ENCODE results near the gene SULT1A2.
"Not testable (repeated sequence)": the region's sequence is repeated elsewhere in the genome, so short reads cannot be mapped to it uniquely, and the experiment has no call there.

The SULT1A2 gene

DNA sequence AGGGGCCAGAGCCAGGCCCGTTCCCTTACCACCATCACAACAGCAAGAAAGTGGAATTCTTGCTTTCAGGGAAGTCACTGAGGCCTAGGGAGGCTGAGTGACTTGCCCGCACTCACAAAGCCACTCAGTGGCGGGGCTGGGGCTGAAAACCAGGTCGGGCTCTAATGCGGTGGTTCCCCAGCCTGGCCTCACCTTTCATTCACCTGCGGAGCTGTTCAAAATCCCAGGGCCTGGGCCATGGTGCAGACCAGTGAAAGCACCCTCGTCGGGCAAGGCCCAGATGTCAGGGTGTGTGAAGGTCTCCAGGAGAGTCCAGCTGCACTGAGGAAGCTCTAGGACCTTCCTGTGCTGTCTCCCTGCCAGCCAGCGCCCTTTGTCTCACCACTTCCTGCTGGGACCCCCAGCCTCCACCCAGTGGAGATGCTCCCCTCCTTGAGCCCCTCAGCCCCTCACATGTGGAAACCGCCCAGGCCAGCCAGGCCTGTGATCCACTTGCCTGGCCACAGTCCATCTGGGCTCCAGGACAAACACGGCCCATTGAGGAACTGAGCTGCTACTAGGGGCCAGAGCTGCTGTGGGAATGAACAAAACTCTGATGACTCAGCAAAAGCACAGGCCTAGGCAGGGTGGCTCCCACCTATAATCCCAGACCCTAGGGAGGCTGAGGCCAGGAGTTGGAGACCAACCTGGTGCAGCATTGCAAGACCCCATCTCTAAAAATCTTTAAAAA lies 12.2 kb upstream of the SULT1A2 start:
- DNase-seq: not testable (repeated sequence)

- DNase-seq: not testable (repeated sequence)
Measured at GRCh38 chr16:28608496-28608808, 11.6 kb upstream of the SULT1A2 start.

DNA sequence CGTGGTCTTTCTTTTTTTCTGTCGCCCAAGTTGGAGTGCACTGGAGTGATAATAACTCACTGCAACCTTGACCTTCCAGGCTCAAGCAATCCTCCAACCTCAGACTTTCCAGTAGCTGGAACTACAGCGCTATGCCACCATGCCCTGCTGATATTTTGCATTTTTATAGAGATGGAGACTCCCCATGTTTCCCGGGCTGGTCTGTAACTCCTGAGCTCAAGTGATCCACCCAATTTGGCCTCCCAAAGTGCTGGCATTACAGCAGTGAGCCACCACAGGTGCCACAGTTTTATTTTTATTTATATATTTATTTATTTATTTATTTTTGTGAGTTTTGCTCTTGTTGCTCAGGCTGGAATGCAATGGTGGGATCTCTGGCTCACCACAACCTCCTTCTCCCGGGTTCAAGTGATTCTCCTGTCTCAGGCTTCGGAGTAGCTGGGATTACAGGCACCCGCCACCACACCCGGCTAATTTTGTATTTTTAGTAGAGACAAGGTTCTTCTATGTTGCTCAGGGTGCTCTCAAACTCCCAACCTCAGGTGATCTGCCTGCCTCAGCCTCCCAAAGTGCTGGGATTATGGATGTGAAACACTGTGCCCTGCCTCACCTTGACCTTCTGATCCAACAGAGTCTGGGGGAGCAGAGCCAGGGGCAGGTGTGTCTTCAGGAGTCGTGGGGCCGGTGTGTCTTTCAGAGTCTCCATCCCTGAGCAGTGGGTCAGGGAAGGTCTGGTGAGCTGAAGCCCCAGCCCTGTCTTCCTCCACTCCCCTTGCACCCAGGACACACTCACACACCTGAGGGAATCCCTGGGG lies 11.0 kb upstream of the SULT1A2 start:
- DNase-seq: not testable (repeated sequence)

DNA sequence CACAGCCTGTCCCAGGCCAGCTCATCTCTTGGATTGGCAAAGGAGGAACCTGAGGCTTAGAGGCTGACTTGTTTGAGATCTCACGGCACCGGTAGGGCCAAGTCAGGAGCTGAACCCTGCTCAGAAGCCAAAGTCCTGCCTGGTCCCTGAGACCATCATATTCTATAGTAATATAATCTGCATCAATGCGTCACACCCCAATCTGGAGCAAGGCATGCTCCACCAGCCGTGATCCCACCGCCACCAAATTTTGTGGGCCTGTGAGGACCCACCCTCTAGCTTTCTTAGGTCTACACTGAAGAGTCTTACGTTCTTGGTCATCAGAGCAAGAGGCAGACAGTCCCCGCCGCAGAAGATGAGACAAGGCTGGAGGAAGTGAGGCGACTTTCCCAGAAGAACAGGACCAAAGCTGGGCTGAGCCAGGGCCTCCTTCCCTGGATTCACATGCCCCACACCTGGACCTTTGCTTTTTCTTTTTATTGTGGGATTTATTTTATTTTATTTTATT lies 10.3 kb upstream of the SULT1A2 start:
- no peak for DNase-seq

- no peak for DNase-seq
Measured at GRCh38 chr16:28606291-28607115, 9.7 kb upstream of the SULT1A2 start.

DNA sequence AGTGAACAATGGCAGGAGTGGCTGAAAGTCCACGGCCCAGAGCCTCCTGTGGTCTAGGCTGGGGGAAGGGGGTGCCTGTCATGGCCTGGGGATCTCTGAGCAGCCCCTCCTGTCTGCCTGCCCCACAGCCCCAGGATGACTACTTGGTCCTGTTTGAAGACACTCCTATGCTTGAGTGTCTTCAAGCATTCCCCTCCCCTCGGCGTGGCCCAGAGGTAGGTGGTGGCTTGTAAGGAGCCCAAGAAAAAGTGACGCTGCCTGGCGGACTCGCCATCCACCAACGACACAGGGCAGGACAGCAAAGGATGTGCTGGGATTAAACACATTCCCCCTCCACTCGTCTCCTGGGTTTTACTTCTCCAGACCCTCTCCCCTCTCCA lies 7.3 kb upstream of the SULT1A2 start:
- DNase-seq: no peak

GRCh38 chr16:28603381-28604185 lies 6.7 kb upstream of the SULT1A2 start:
- DNase-seq: no peak

- no peak for DNase-seq
Measured at GRCh38 chr16:28602529-28602928, 5.7 kb upstream of the SULT1A2 start.

- not testable (repeated sequence) for DNase-seq
Measured at GRCh38 chr16:28602062-28602461, 5.2 kb upstream of the SULT1A2 start.

GRCh38 chr16:28601589-28601988 lies 4.7 kb upstream of the SULT1A2 start:
- DNase-seq: not testable (repeated sequence)

DNA sequence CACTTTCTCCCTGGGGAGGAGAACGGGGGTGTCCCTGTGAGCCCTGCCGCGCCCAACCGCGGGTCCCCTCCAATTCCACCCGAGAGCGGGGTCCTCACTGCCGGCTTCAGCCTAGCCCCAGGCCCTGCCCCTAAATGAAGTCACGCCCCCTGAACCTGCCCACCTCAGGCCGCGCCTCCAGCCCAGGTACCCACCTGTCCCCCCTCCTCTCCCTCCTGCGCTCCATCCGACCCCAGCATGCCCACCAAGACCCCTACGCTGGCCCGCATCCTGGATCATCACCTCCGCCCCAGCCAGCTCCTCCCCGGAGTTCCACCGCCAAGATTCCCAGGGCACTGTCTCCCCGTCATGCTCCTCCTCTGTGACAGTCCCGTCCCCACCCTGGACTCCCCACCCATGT lies 4.1 kb upstream of the SULT1A2 start:
- not testable (repeated sequence) for DNase-seq

DNA sequence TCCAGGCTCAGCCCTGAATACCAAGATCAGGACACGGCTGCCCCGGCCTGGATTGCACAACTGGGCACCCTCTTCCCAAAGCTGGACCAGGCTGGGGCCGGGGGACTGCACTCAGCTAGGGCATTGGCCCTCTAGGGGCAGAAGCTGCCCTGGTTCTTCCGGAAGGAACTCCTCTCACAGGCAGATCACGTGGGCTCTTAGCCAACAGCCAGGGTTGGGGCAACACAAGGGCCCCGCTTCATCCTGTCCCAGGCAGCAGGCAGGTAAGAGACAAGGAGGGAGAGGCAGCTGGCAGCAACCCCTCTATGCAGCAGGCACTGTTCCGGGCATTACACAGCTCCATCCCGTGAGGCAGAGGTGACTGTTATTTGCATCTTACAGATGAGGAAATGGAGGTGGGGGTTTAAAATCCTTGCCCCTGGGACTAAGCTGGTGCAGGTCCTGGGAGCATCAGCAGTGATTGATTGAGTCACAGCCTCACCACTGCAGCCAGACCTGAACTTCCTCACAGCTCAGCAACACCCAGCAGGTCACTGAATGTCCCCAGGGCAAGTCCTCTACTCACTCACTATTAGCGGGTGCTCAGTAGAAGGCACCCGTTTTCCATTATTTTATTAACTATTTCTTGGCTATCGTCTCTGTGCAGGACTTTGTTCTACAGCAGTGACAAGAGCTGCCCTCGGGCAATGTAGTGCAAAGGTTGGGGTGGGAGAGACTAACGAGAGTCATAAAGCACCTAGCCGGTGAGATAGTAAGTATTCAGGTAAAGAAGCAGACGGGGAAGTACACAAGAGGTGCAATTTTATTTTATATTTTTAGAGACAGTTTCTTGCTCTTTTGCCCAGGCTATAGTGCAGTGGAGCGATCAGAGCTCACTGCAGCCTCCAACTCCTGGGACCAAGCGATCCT lies 2.8 kb upstream of the SULT1A2 start:
- DNase-seq: not testable (repeated sequence)

DNA sequence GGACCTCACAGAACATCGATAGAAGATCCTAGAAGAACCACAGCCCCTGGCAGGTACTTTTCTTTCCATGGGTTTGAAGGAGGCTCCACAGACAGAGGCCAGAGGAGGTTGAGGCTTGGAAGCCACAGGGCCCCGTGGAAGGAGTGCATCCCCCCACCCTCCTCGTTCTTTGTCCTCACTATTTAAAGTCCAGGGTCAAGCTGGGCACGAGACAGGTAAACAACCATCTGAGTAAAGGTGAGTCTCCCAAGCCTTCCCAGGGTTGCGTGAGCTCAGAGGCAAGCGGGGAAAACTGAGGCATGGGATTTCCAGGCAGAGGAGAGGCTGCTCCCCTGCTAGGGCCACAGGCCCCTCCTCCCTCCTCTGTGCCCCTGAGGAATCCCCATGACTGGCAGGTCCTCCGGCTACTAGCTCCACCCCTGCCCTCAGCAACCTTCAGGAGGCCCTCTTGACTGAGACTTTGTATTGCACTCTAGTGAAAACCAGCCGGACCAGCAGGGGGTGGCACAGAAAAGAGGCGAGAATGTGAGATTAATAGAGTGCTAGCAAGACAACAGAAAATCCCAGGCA lies 927 bp upstream of the SULT1A2 start:
- no peak for DNase-seq

DNA sequence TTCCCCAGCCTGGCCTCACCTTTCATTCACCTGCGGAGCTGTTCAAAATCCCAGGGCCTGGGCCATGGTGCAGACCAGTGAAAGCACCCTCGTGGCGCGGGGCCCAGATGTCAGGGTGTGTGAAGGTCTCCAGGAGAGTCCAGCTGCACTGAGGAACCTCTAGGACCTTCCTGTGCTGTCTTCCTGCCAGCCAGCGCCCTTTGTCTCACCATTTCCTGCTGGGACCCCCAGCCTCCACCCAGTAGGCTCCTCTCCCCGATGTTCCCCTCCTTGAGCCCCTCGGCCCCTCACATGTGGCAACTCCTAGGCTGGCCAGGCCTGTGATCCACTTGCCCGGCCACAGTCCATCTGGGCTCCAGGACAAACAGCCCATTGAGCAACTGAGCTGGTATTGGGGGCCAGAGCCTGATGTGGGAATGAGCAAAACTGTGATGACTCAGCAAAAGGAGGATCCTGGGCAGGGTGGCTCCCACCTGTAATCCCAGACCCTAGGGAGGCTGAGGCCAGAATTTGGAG lies 677 bp downstream of the SULT1A2 start:
- DNase-seq: no peak

GRCh38 chr16:28595451-28595850 lies 1.4 kb downstream of the SULT1A2 start:
- not testable (repeated sequence) for DNase-seq

GRCh38 chr16:28592979-28593553 lies 3.8 kb downstream of the SULT1A2 start:
- no peak for DNase-seq

GRCh38 chr16:28592511-28592910 lies 4.3 kb downstream of the SULT1A2 start:
- no peak for DNase-seq

GRCh38 chr16:28591355-28591754 lies 5.5 kb downstream of the SULT1A2 start:
- DNase-seq: no peak

- no peak for DNase-seq
Measured at GRCh38 chr16:28590384-28591340, 6.2 kb downstream of the SULT1A2 start.
